AG09309 (cell line): ENCODE data around the gene OR9Q1.

Source experiments
- DNase-seq: peaks from one replicate; pipeline ENCODE4 v3.0.0-alpha.2; 2010; ENCODE audit warnings: low read depth
- H3K4me3 ChIP-seq: 2 replicates; pipeline ENCODE4 v1.5.1; 2011; ENCODE audit warnings: mild to moderate bottlenecking, low read depth, low read length, moderate library complexity; ENCODE audit not compliant: control insufficient read depth
- CTCF ChIP-seq: IDR thresholded peaks from 2 replicates; pipeline ENCODE4 v1.5.1; 2011; ENCODE audit warnings: mild to moderate bottlenecking, low read depth, low read length, inconsistent platforms; ENCODE audit not compliant: insufficient read depth, control insufficient read depth; ENCODE audit errors: missing control alignments

The OR9Q1 gene

GRCh38 chr11:58061813-58062212, 38.1 kb downstream of the OR9Q1 start:
- no peak for TF ChIP-seq CTCF
- H3K4me3 ChIP-seq = no peak overlapping the region
- peak; percentile 46 for DNase-seq

GRCh38 chr11:58067685-58068084, 44.0 kb downstream of the OR9Q1 start:
- no peak for DNase-seq
- no peak overlapping the region for H3K4me3 ChIP-seq
- no peak for TF ChIP-seq CTCF

- TF ChIP-seq CTCF = no peak
- no peak for DNase-seq
- no peak overlapping the region for H3K4me3 ChIP-seq
These were observed 45.0 kb downstream of the OR9Q1 start for GRCh38 chr11:58068655-58069054.

- H3K4me3 ChIP-seq = no peak overlapping the region
- DNase-seq = no peak
- TF ChIP-seq CTCF = no peak
These were observed 46.9 kb downstream of the OR9Q1 start for GRCh38 chr11:58070585-58070984.

- DNase-seq = peak; percentile 7
- no peak for TF ChIP-seq CTCF
- H3K4me3 ChIP-seq = no peak overlapping the region
These were observed 52.1 kb downstream of the OR9Q1 start for GRCh38 chr11:58075781-58076180.

GRCh38 chr11:58086528-58086927, 62.8 kb downstream of the OR9Q1 start:
- no peak for DNase-seq
- no peak for TF ChIP-seq CTCF
- H3K4me3 ChIP-seq = no peak overlapping the region

- no peak for DNase-seq
- TF ChIP-seq CTCF = no peak
- no peak overlapping the region for H3K4me3 ChIP-seq
These were observed 73.8 kb downstream of the OR9Q1 start for GRCh38 chr11:58097437-58097836.
